ENCODE measurements around the gene COL4A4. TPM values are rescaled to one million over a fixed set of nuclear protein-coding genes. Genes with fewer than 3 reads are reported as not detected.

Gene COL4A4
- total RNA-seq, 1 experiment from 2014 or later: 3.1 TPM

- Mint-ChIP-seq H3K9me3 (peaks cover 7% of the 10 kb centered on the region), H3K27ac (no peak overlapping the region), H3K36me3 (no peaks in the 10 kb centered on the region), H3K4me3 (no peak overlapping the region), H3K4me1 (peaks cover 4% of the 10 kb centered on the region; the same call in 1 of the 2 replicates), H3K27me3 (ENCODE audit: low read depth) (no peaks in the 10 kb centered on the region)
- POLR2A ChIA-PET: no interaction called here
- TF ChIP-seq E2F1 (CRISPR knock-in tag; IDR thresholded peaks at IDR 0.05): no peak
- TF ChIP-seq SMAD4 (CRISPR knock-in tag; IDR thresholded peaks at IDR 0.05): no peak
- no peak for TF ChIP-seq AR (CRISPR knock-in tag; IDR thresholded peaks at IDR 0.05)
- no peak for TF ChIP-seq ZNF416 (CRISPR knock-in tag; IDR thresholded peaks at IDR 0.05)
- no peak for TF ChIP-seq USF1 (CRISPR knock-in tag; IDR thresholded peaks at IDR 0.05)
- TF ChIP-seq USF2 (CRISPR knock-in tag; IDR thresholded peaks at IDR 0.05): no peak
- TF ChIP-seq CBFB (CRISPR knock-in tag; IDR thresholded peaks at IDR 0.05; ENCODE audit: low read depth): no peak
- TF ChIP-seq NFYB (CRISPR knock-in tag; conservative IDR thresholded peaks at IDR 0.05; ENCODE audit: low read depth): no peak
- TF ChIP-seq TEAD1 (CRISPR knock-in tag; IDR thresholded peaks at IDR 0.05): no peak
- TF ChIP-seq NFE2L1 (CRISPR knock-in tag; IDR thresholded peaks at IDR 0.05): no peak
- no peak for TF ChIP-seq SP1 (CRISPR knock-in tag; conservative IDR thresholded peaks at IDR 0.05)
- TF ChIP-seq ZNF423 (CRISPR knock-in tag; IDR thresholded peaks at IDR 0.05): no peak
- no peak for TF ChIP-seq GRHL2 (CRISPR knock-in tag; IDR thresholded peaks at IDR 0.05; ENCODE audit: insufficient replicate concordance, severe bottlenecking)
- TF ChIP-seq STAT6 (CRISPR knock-in tag; conservative IDR thresholded peaks at IDR 0.05; ENCODE audit: low read depth): no peak
- no peak for TF ChIP-seq ATF6 (CRISPR knock-in tag; IDR thresholded peaks at IDR 0.05)
- TF ChIP-seq OVOL2 (CRISPR knock-in tag; IDR thresholded peaks at IDR 0.05; ENCODE audit: borderline replicate concordance): no peak
- ATAC-seq: no peak
- CTCF ChIA-PET: no interaction called here
- no peak for DNase-seq (ENCODE audit: low spot score)
Observed at GRCh38 chr2:227030789-227031188, 133.2 kb downstream of the COL4A4 start.

Data from WTC11 (cell line).